ENCODE data around the gene CHAC1.
"Not testable (repeated sequence)": the region's sequence is repeated elsewhere in the genome, so short reads cannot be mapped to it uniquely, and the experiment has no call there.

CHAC1 gene

GRCh38 chr15:40936709-40937666 lies 16.3 kb upstream of the CHAC1 start:
- no peak for DNase-seq (ENCODE audit: low read depth in 3 of 3, low spot score in 1 of 3)

- no peak for DNase-seq (ENCODE audit: low read depth in 3 of 3, low spot score in 1 of 3)
Measured at GRCh38 chr15:40937762-40938535, 15.3 kb upstream of the CHAC1 start.

GRCh38 chr15:40938536-40938870 lies 14.8 kb upstream of the CHAC1 start:
- DNase-seq (ENCODE audit: low read depth in 3 of 3, low spot score in 1 of 3): no peak

GRCh38 chr15:40940296-40940801 lies 12.9 kb upstream of the CHAC1 start:
- DNase-seq (ENCODE audit: low read depth in 3 of 3, low spot score in 1 of 3): no peak

GRCh38 chr15:40941068-40941527 lies 12.2 kb upstream of the CHAC1 start:
- no peak for DNase-seq (ENCODE audit: low read depth in 3 of 3, low spot score in 1 of 3)

- peak in 2 of 3 donors; percentile 27 to 59 for DNase-seq (ENCODE audit: low read depth in 3 of 3, low spot score in 1 of 3)
Measured at GRCh38 chr15:40941528-40942336, 11.5 kb upstream of the CHAC1 start.

GRCh38 chr15:40942337-40942854 lies 10.9 kb upstream of the CHAC1 start:
- no peak for DNase-seq (ENCODE audit: low read depth in 3 of 3, low spot score in 1 of 3)

GRCh38 chr15:40942878-40943277 lies 10.4 kb upstream of the CHAC1 start:
- no peak for DNase-seq (ENCODE audit: low read depth in 3 of 3, low spot score in 1 of 3)

- DNase-seq (ENCODE audit: low read depth in 3 of 3, low spot score in 1 of 3): no peak
Measured at GRCh38 chr15:40943764-40944365, 9.4 kb upstream of the CHAC1 start.

- no peak for DNase-seq (ENCODE audit: low read depth in 3 of 3, low spot score in 1 of 3)
Measured at GRCh38 chr15:40944510-40945296, 8.6 kb upstream of the CHAC1 start.

- DNase-seq (ENCODE audit: low read depth in 3 of 3, low spot score in 1 of 3): no peak
Measured at GRCh38 chr15:40948706-40949473, 4.4 kb upstream of the CHAC1 start.

GRCh38 chr15:40949756-40950207 lies 3.5 kb upstream of the CHAC1 start:
- no peak for DNase-seq (ENCODE audit: low read depth in 3 of 3, low spot score in 1 of 3)

- no peak for DNase-seq (ENCODE audit: low read depth in 3 of 3, low spot score in 1 of 3)
Measured at GRCh38 chr15:40951764-40952163, 1.5 kb upstream of the CHAC1 start.

GRCh38 chr15:40952301-40952900 lies 870 bp upstream of the CHAC1 start:
- DNase-seq (ENCODE audit: low read depth in 3 of 3, low spot score in 1 of 3): no peak

GRCh38 chr15:40953713-40954074 lies 423 bp downstream of the CHAC1 start:
- DNase-seq (ENCODE audit: low read depth in 3 of 3, low spot score in 1 of 3): no peak

- not testable (repeated sequence) for DNase-seq (ENCODE audit: low read depth in 3 of 3, low spot score in 1 of 3)
Measured at GRCh38 chr15:40954158-40954848, 1.0 kb downstream of the CHAC1 start.

GRCh38 chr15:40955141-40955903 lies 2.1 kb downstream of the CHAC1 start:
- no peak for DNase-seq (ENCODE audit: low read depth in 3 of 3, low spot score in 1 of 3)
